Subcutaneous adipose tissue (tissue), 4 donors: ENCODE measurements around the gene CCNL2. TPM values are rescaled to one million over a fixed set of nuclear protein-coding genes. Genes with fewer than 3 reads are reported as not detected.

Experiments used
- CTCF ChIP-seq: fragments of 450-650 bp; IDR thresholded peaks from one replicate; pipeline ENCODE4 v1.5.1; 2016; ENCODE audit warnings: low read depth, mild to moderate bottlenecking, control low read depth, antibody characterized with exemption, moderate library complexity
- total RNA-seq, 4 donors: library from RNA; depleted of rRNA; stranded (reverse); fragments of >200 nt; gene quantifications; one replicate each; pipeline ENCODE4 v1.1.0, GENCODE V29; 2016

The CCNL2 gene
- total RNA-seq, 4 donors from 2014 or later = 146 to 268 (median 194) TPM

- no peak for TF ChIP-seq CTCF
These were observed 21.6 kb upstream of the CCNL2 start for GRCh38 chr1:1420654-1421141.

GRCh38 chr1:1419813-1420653, 20.9 kb upstream of the CCNL2 start:
- TF ChIP-seq CTCF = no peak

- no peak for TF ChIP-seq CTCF
These were observed 20.3 kb upstream of the CCNL2 start for GRCh38 chr1:1419363-1419812.

GRCh38 chr1:1418464-1419362, 19.6 kb upstream of the CCNL2 start:
- TF ChIP-seq CTCF = no peak

- TF ChIP-seq CTCF = no peak
These were observed 16.6 kb upstream of the CCNL2 start for GRCh38 chr1:1415751-1416150.

- no peak for TF ChIP-seq CTCF
These were observed 12.5 kb upstream of the CCNL2 start for GRCh38 chr1:1411626-1412025.

- no peak for TF ChIP-seq CTCF
These were observed 8.6 kb upstream of the CCNL2 start for GRCh38 chr1:1407636-1408318.
